Fibroblast of the aortic adventitia (primary cell): ENCODE measurements around the gene SENP5. TPM values are rescaled to one million over a fixed set of nuclear protein-coding genes. Genes with fewer than 3 reads are reported as not detected.

Source experiments
- DNase-seq: peaks from one replicate; pipeline ENCODE4 v3.0.0-alpha.2; 2010; ENCODE audit warnings: low read depth
- H3K4me3 ChIP-seq: 2 replicates; pipeline ENCODE4 v1.5.1; 2011; ENCODE audit warnings: low read depth, mild to moderate bottlenecking, control low read depth, low read length, moderate library complexity
- total RNA-seq: library from RNA; depleted of rRNA; stranded (reverse); fragments of >200 nt; gene quantifications from 2 replicates; pipeline ENCODE4 v1.2.3, GENCODE V29; 2012; ENCODE audit warnings: low replicate concordance
- TF ChIP-seq, protein P1 (sequence below): IDR thresholded peaks from 2 replicates; pipeline ENCODE4 v1.5.1; 2011; ENCODE audit warnings: mild to moderate bottlenecking, low read length, control low read depth, inconsistent platforms; ENCODE audit not compliant: insufficient read depth

The SENP5 gene
- total RNA-seq, 1 donor = 38.1 TPM

DNA sequence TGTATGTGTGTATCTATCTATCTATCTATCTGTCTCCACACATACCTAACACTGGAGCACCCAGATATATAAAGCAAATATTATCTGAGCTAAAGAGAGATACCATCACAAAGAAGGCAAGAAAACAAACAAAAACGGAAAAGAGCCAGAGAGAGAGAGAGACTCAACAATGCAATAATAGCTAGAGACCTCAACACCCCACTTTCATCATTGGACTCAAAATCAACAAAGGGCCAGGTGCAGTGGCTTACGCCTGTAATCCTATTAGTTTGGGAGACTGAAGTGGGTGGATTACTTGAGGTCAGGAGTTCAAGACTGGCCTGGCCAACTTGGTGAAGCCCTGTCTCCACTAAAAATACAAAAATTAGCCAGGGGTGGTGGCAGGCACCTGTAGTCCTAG is 51.2 kb downstream of the SENP5 start:
- TF ChIP-seq, protein P1, sequence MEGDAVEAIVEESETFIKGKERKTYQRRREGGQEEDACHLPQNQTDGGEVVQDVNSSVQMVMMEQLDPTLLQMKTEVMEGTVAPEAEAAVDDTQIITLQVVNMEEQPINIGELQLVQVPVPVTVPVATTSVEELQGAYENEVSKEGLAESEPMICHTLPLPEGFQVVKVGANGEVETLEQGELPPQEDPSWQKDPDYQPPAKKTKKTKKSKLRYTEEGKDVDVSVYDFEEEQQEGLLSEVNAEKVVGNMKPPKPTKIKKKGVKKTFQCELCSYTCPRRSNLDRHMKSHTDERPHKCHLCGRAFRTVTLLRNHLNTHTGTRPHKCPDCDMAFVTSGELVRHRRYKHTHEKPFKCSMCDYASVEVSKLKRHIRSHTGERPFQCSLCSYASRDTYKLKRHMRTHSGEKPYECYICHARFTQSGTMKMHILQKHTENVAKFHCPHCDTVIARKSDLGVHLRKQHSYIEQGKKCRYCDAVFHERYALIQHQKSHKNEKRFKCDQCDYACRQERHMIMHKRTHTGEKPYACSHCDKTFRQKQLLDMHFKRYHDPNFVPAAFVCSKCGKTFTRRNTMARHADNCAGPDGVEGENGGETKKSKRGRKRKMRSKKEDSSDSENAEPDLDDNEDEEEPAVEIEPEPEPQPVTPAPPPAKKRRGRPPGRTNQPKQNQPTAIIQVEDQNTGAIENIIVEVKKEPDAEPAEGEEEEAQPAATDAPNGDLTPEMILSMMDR = no peak
- H3K4me3 ChIP-seq = no peak overlapping the region
- DNase-seq = no peak

DNA sequence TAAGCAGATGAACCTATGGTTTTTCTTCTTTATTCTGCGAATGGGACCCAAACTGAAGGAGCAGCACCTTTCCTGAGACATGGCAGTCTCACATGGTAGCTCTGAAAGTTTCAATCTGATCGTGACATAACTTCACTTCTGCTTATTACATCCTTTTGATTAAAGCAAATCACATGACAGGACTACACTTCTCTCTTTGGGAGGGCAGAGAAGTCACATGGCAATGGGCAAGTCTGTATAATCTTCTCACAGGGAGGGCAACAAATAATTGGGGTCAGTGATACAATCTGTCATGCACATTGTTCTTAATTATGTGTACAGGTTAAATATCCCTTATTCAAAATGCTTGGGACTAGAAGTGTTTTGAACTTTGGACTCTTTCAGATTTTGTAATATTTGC is 53.0 kb downstream of the SENP5 start:
- no peak overlapping the region for H3K4me3 ChIP-seq
- TF ChIP-seq, protein P1 = no peak
- DNase-seq = no peak

- DNase-seq = no peak
- TF ChIP-seq, protein P1 = no peak
- no peak overlapping the region for H3K4me3 ChIP-seq
Observed at GRCh38 chr3:196927571-196928453, 60.1 kb downstream of the SENP5 start.

DNA sequence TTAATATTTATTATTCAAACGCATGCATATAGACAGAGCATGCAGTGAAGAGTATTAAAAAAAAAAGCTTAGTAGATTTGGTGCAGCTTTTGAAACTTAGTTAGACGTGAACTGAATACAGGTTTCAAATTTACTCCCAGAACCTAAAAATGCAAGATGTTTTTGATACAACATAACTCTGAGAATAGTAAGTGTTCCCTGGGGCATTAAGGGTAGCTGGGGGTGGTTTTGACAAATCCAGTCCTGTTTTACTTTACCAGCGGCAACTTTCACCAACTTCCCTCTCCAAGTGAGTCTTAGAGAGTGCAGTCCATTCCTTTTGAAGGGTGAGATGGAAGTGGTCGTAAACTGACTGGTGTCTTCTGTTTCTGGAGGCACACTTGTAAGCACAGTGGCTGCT is 63.4 kb downstream of the SENP5 start:
- TF ChIP-seq, protein P1 = no peak
- DNase-seq = no peak
- H3K4me3 ChIP-seq = no peak overlapping the region

GRCh38 chr3:196931828-196932587 is 64.3 kb downstream of the SENP5 start:
- TF ChIP-seq, protein P1 = no peak

GRCh38 chr3:196932600-196932999 is 64.9 kb downstream of the SENP5 start:
- no peak for DNase-seq
- TF ChIP-seq, protein P1 = no peak
- no peak overlapping the region for H3K4me3 ChIP-seq

More at GRCh38 chr3:196931828-196932587, 64.3 kb downstream of the SENP5 start:
- no peak overlapping the region for H3K4me3 ChIP-seq
- DNase-seq = no peak
